ENCODE measurements around the gene EEF1A2.

Gene EEF1A2

GRCh38 chr20:63541371-63541770 is 42.5 kb upstream of the EEF1A2 start:
- no peak for TF ChIP-seq CTCF (conservative IDR thresholded peaks at IDR 0.05; ENCODE audit: low read depth, low read length)
- Histone ChIP-seq H4K20me1 (ENCODE audit: insufficient read depth) (no peaks in the 10 kb centered on the region), H3K4me1 (ENCODE audit: low read depth, poor library complexity, severe bottlenecking) (peaks cover 10% of the 10 kb centered on the region), H3K27me3 (ENCODE audit: insufficient read depth, low read depth) (peaks cover 66% of the 10 kb centered on the region), H3K36me3 (ENCODE audit: insufficient read depth) (no peaks in the 10 kb centered on the region), H3K79me2 (ENCODE audit: insufficient read depth, low read depth) (no peaks in the 10 kb centered on the region), H3K4me2 (no peak overlapping the region), H3K27ac (no peak overlapping the region), H2AFZ (ENCODE audit: low read depth) (no peak overlapping the region), H3K4me3 (IDR thresholded peaks at IDR 0.05; ENCODE audit: insufficient read depth, low read depth, low read length) (no peak overlapping the region), H3K9ac (no peak overlapping the region)

- Histone ChIP-seq H3K27me3 (ENCODE audit: insufficient read depth, low read depth) (peaks cover 58% of the 10 kb centered on the region), H3K4me1 (ENCODE audit: low read depth, poor library complexity, severe bottlenecking) (peaks cover 10% of the 10 kb centered on the region), H3K4me2 (no peak overlapping the region), H3K9ac (no peak overlapping the region), H3K79me2 (ENCODE audit: insufficient read depth, low read depth) (no peaks in the 10 kb centered on the region), H3K36me3 (ENCODE audit: insufficient read depth) (no peaks in the 10 kb centered on the region), H2AFZ (ENCODE audit: low read depth) (no peak overlapping the region), H3K4me3 (IDR thresholded peaks at IDR 0.05; ENCODE audit: insufficient read depth, low read depth, low read length) (no peak overlapping the region), H3K27ac (no peak overlapping the region), H4K20me1 (ENCODE audit: insufficient read depth) (no peaks in the 10 kb centered on the region)
- TF ChIP-seq CTCF (conservative IDR thresholded peaks at IDR 0.05; ENCODE audit: low read depth, low read length), result no peak
These were observed 41.7 kb upstream of the EEF1A2 start for GRCh38 chr20:63540417-63541186.

- no peak overlapping the region for H3K27ac ChIP-seq
- no peak overlapping the region for H2AFZ ChIP-seq (ENCODE audit: low read depth)
- no peaks in the 10 kb centered on the region for H3K36me3 ChIP-seq (ENCODE audit: insufficient read depth)
- no peak overlapping the region for H3K4me2 ChIP-seq
- peaks cover 53% of the 10 kb centered on the region for H3K27me3 ChIP-seq (ENCODE audit: insufficient read depth, low read depth)
- H3K9ac ChIP-seq, result no peak overlapping the region
- H3K4me3 ChIP-seq (IDR thresholded peaks at IDR 0.05; ENCODE audit: insufficient read depth, low read depth, low read length), result no peak overlapping the region
- no peaks in the 10 kb centered on the region for H3K79me2 ChIP-seq (ENCODE audit: insufficient read depth, low read depth)
- TF ChIP-seq CTCF (conservative IDR thresholded peaks at IDR 0.05; ENCODE audit: low read depth, low read length), result no peak
- no peaks in the 10 kb centered on the region for H4K20me1 ChIP-seq (ENCODE audit: insufficient read depth)
- H3K4me1 ChIP-seq (ENCODE audit: low read depth, poor library complexity, severe bottlenecking), result peaks cover 10% of the 10 kb centered on the region
These were observed 40.8 kb upstream of the EEF1A2 start for GRCh38 chr20:63539441-63540370.

- Histone ChIP-seq H4K20me1 (ENCODE audit: insufficient read depth) (no peaks in the 10 kb centered on the region), H2AFZ (ENCODE audit: low read depth) (no peak overlapping the region), H3K27me3 (ENCODE audit: insufficient read depth, low read depth) (peaks cover 53% of the 10 kb centered on the region), H3K79me2 (ENCODE audit: insufficient read depth, low read depth) (no peaks in the 10 kb centered on the region), H3K4me2 (no peak overlapping the region), H3K4me3 (IDR thresholded peaks at IDR 0.05; ENCODE audit: insufficient read depth, low read depth, low read length) (no peak overlapping the region), H3K27ac (no peak overlapping the region), H3K9ac (no peak overlapping the region), H3K36me3 (ENCODE audit: insufficient read depth) (no peaks in the 10 kb centered on the region), H3K4me1 (ENCODE audit: low read depth, poor library complexity, severe bottlenecking) (peaks cover 10% of the 10 kb centered on the region)
- TF ChIP-seq CTCF (conservative IDR thresholded peaks at IDR 0.05; ENCODE audit: low read depth, low read length), result no peak
These were observed 40.2 kb upstream of the EEF1A2 start for GRCh38 chr20:63539092-63539430.

All from KMS-11 (cell line).